NT2/D1 (cell line): ENCODE data around the gene RNF141.

ENCODE experiments used
- DNase-seq: peaks from one replicate; pipeline ENCODE4 v3.0.0-alpha.2; 2011; ENCODE audit warnings: low read depth, low spot score
- H3K27me3 ChIP-seq: 2 replicates; pipeline ENCODE4 v1.6.0; 2011; ENCODE audit warnings: mild to moderate bottlenecking; ENCODE audit not compliant: insufficient read length, insufficient read depth
- H3K36me3 ChIP-seq: 2 replicates; pipeline ENCODE4 v1.6.1; 2011; ENCODE audit warnings: mild to moderate bottlenecking, low read length, mixed read lengths; ENCODE audit not compliant: insufficient read depth, insufficient read length
- H3K4me1 ChIP-seq: 2 replicates; pipeline ENCODE4 v1.5.1; 2011; ENCODE audit not compliant: insufficient read depth, insufficient read length
- H3K4me3 ChIP-seq: 2 replicates; pipeline ENCODE4 v1.5.1; 2011; ENCODE audit warnings: low read depth; ENCODE audit not compliant: insufficient read length
- H3K9ac ChIP-seq: 2 replicates; pipeline ENCODE4 v1.6.0; 2011; ENCODE audit warnings: low read depth; ENCODE audit not compliant: insufficient read length
- H3K9me3 ChIP-seq: 2 replicates; pipeline ENCODE4 v1.5.1; 2011; ENCODE audit warnings: mild to moderate bottlenecking, low read length; ENCODE audit not compliant: insufficient read depth
- SUZ12 ChIP-seq: IDR thresholded peaks from 2 replicates; pipeline ENCODE4 v1.6.1; 2011; ENCODE audit not compliant: insufficient read length, insufficient read depth; ENCODE audit errors: extremely low read depth
- YY1 ChIP-seq: IDR thresholded peaks from 2 replicates; pipeline ENCODE4 v1.6.1; 2011; ENCODE audit not compliant: insufficient read length, insufficient read depth
- ZNF274 ChIP-seq: IDR thresholded peaks from 2 replicates; pipeline ENCODE4 v1.6.1; 2011; ENCODE audit warnings: mild to moderate bottlenecking, low read depth, low read length

The RNF141 gene

GRCh38 chr11:10561043-10561818, 20.2 kb upstream of the RNF141 start:
- Histone ChIP-seq H3K9me3 (no peaks in the 10 kb centered on the region), H3K9ac (no peak overlapping the region), H3K4me1 (no peaks in the 10 kb centered on the region), H3K4me3 (no peak overlapping the region), H3K36me3 (no peaks in the 10 kb centered on the region), H3K27me3 (no peaks in the 10 kb centered on the region)
- DNase-seq: no peak
- TF ChIP-seq ZNF274 (no peak), YY1 (no peak), SUZ12 (no peak)

- no peak for TF ChIP-seq YY1
- no peak for TF ChIP-seq SUZ12
- no peak for TF ChIP-seq ZNF274
- Histone ChIP-seq H3K4me1 (no peaks in the 10 kb centered on the region), H3K9me3 (no peaks in the 10 kb centered on the region), H3K4me3 (no peak overlapping the region), H3K27me3 (no peaks in the 10 kb centered on the region), H3K9ac (no peak overlapping the region), H3K36me3 (no peaks in the 10 kb centered on the region)
- DNase-seq: no peak
These were observed 17.3 kb upstream of the RNF141 start for GRCh38 chr11:10558288-10558687.

GRCh38 chr11:10556590-10556989, 15.6 kb upstream of the RNF141 start:
- H3K9ac ChIP-seq: no peak overlapping the region
- TF ChIP-seq SUZ12 (no peak), YY1 (no peak), ZNF274 (no peak)
- DNase-seq: no peak

DNA sequence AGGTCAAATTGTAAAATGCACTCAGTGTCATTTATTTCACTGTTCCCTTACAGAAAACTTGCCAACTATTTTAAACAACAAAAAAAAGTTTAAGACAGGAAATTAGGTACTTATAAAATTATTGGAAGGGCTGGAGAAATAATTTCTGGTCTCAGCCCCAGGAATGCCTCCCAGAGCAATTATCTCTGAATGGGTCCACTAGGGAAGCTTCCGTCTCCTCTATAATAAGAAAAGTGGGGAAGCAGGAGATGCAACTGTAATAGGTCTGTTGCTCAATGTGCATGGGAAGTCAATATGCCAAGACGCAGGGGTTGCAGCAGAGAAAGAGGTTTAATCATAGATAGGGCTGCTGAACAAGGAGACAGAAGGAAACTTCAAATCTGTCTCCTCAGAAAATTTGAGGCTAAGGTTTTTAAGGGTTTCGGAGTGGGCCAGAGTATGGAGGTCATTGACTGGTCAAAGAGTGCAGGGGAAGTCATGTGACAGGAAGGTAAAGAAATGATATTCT, 10.9 kb upstream of the RNF141 start:
- no peak for DNase-seq
- Histone ChIP-seq H3K4me3 (no peak overlapping the region), H3K36me3 (no peaks in the 10 kb centered on the region), H3K4me1 (no peaks in the 10 kb centered on the region), H3K9me3 (no peaks in the 10 kb centered on the region), H3K9ac (no peak overlapping the region), H3K27me3 (no peaks in the 10 kb centered on the region)
- no peak for TF ChIP-seq SUZ12
- TF ChIP-seq YY1: no peak
- TF ChIP-seq ZNF274: no peak

More at GRCh38 chr11:10556590-10556989, 15.6 kb upstream of the RNF141 start:
- no peaks in the 10 kb centered on the region for H3K27me3 ChIP-seq
- no peaks in the 10 kb centered on the region for H3K36me3 ChIP-seq
- no peak overlapping the region for H3K4me3 ChIP-seq
- H3K4me1 ChIP-seq: no peaks in the 10 kb centered on the region
- H3K9me3 ChIP-seq: no peaks in the 10 kb centered on the region

DNA sequence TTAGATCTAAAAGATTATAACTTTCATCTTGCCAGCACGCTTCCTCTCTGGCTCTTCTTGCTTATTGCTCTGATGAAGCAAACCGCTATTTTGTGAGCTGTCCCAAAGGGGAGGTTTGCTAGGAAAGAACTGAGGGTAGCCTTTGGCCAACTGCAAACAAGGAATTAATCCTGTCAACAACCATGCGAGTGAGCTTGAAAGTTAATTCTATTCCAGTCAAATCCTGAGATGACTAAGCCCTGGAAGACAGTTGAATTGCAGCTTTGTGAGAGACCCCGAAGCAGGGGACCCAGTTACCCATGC, 10.3 kb upstream of the RNF141 start:
- TF ChIP-seq YY1: no peak
- TF ChIP-seq SUZ12: no peak
- no peaks in the 10 kb centered on the region for H3K36me3 ChIP-seq
- no peaks in the 10 kb centered on the region for H3K27me3 ChIP-seq
- no peak for DNase-seq
- H3K9me3 ChIP-seq: no peaks in the 10 kb centered on the region
- H3K9ac ChIP-seq: no peak overlapping the region
- no peaks in the 10 kb centered on the region for H3K4me1 ChIP-seq
- no peak overlapping the region for H3K4me3 ChIP-seq

DNA sequence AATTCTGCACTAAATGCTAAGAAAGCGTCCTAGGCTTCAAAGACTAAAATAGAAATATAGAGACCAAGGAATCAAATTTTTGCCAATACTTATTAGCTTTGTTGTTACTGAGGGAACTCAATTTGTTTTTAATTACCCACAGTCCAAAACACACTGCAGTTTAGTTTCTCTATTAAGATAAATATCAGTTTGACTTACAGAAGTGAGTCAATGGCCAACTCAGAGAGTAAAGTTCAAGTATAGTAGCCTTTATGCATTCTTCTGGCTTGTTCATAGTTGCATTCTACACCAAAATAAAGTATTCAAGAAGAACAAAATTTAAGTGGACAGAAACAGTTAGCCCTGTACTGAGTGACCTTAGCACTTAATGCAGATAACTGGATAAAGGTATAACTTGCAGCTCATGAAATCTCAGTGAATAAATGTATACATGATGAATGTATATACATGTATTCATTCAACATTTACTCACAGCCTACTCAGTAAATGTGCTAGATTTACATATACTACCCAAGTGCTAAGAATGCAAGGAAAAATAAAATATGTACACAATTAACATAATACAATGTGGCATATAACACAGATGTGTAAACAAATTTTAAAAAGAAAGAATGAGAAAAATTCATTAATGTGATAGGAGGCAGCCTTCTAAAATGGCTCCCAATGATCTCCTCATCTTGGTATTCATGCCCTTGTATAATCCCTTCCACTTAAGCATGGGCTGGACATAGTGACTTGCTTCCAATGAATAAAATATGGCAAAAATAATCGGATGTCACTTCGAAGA, 9.7 kb upstream of the RNF141 start:
- Histone ChIP-seq H3K27me3 (no peaks in the 10 kb centered on the region), H3K4me3 (no peak overlapping the region), H3K9ac (no peak overlapping the region), H3K4me1 (no peaks in the 10 kb centered on the region), H3K36me3 (no peaks in the 10 kb centered on the region), H3K9me3 (no peaks in the 10 kb centered on the region; the same call in 1 of the 2 replicates)
- TF ChIP-seq YY1 (no peak), SUZ12 (no peak), ZNF274 (no peak)
- no peak for DNase-seq

DNA sequence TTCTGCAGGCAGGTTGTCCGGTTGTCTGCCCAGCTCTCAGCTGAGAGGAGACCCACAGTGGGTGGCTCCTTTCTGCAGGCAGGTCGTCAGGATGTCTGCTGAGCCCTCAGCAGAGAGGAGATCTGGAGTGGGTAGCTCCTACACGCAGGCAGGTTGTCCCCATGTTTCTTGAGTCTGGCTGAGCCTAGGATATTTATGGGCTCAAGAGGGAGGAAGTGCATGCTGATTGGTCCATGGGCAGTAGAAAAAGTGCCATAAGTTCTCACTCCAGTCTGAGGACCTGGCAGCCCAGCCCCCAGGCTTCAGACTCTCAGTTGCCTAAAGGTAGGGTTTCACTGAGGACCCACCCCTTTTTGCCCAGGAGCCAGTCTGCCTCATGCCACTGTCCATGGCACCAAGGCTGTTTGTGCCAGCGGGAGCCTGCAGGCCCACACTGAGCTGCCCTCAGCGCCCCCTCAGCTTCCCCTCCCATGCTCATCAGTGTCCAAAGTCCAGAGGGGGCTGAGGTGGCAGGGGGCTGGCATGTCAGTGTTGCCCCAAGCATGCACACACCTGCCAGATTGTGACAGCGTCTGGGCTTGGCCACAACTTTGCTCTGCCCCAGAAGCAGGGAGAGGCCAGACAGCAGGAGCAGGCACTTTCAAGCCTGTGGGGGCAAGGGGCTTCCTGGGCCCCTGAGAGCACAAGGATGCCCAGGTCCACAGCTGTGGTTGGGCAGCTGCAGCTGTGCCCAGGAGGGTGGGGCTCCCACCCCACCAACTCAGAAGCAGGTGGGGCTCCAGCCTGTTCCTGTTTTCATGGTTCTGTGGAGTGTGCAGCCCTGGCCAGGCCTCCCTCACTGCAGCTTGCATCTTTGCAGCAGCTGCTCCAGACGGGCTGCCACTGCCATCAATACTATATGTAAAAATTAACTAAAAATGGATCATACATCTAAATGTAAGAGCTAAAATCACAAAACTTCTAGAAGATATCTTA, 3.8 kb upstream of the RNF141 start:
- Histone ChIP-seq H3K9me3 (peaks cover 16% of the 10 kb centered on the region; the same call in 1 of the 2 replicates), H3K4me3 (no peak overlapping the region), H3K36me3 (no peaks in the 10 kb centered on the region), H3K27me3 (peaks cover 11% of the 10 kb centered on the region), H3K4me1 (no peaks in the 10 kb centered on the region), H3K9ac (no peak overlapping the region)
- no peak for DNase-seq
- TF ChIP-seq SUZ12 (no peak), ZNF274 (no peak), YY1 (no peak)
